GM12878 (cell line): ENCODE results near the gene TXNDC12. TPM values are rescaled to one million over a fixed set of nuclear protein-coding genes. Genes with fewer than 3 reads are reported as not detected.

Experiments used
- ASH2L ChIP-seq: fragments of 300-600, 200-600 bp; sonication (generic); IDR thresholded peaks from 2 replicates; pipeline ENCODE4 v1.6.1; 2017; ENCODE audit warnings: low read depth, mild to moderate bottlenecking, borderline replicate concordance
- ATF7 ChIP-seq: fragments of 450-650 bp; IDR thresholded peaks from 2 replicates; pipeline ENCODE4 v1.6.1; 2016; ENCODE audit warnings: low read depth, mild to moderate bottlenecking
- BHLHE40 ChIP-seq, 2 experiments: fragments of 450-650 bp in 1 of 2; IDR thresholded peaks; 2 replicates each; pipeline ENCODE4 v1.6.1; 2011 to 2017; ENCODE audit warnings: low read depth in 2 of 2, borderline replicate concordance in 1 of 2, improper control_type of control experiment in 1 of 2, low read length in 1 of 2, mild to moderate bottlenecking in 1 of 2
- CHD1 ChIP-seq: IDR thresholded peaks from 2 replicates; pipeline ENCODE4 v1.6.1; 2012; ENCODE audit warnings: low read depth, low read length, improper control_type of control experiment
- DPF2 ChIP-seq: fragments of 450-650 bp; IDR thresholded peaks from 2 replicates; pipeline ENCODE4 v1.6.1; 2017; ENCODE audit warnings: mild to moderate bottlenecking
- IKZF2 ChIP-seq, 2 experiments: fragments of 450-650 bp; IDR thresholded peaks; 2 replicates each; pipeline ENCODE4 v1.6.1; 2017; ENCODE audit warnings: mild to moderate bottlenecking in 2 of 2, moderate library complexity in 2 of 2
- MTA2 ChIP-seq: fragments of 450-650 bp; IDR thresholded peaks from 2 replicates; pipeline ENCODE4 v1.6.1; 2016; ENCODE audit warnings: low read depth, mild to moderate bottlenecking, moderate library complexity
- PAX5 ChIP-seq: IDR thresholded peaks from 2 replicates; pipeline ENCODE4 v1.6.1; 2011; ENCODE audit warnings: low read depth, low read length, borderline replicate concordance
- polyA plus RNA-seq, 11 experiments: library from polyadenylated mRNA; depleted of rRNA in 4 of 11; unstranded in 6 of 11; stranded (reverse) in 5 of 11; fragments of >200 nt; fragmentation: Nextera tagmentation in 4 of 11; fragmentation: Illumina TruSeq in 1 of 11; extraction: Ambion mirVana in 4 of 11; extraction: Trizol in 1 of 11; gene quantifications; 1 replicate in 1 of 11; 2 replicates in 10 of 11; pipeline versions ENCODE4 v1.2.1 to v1.2.3, GENCODE V29; 2011 to 2016; ENCODE audit warnings: inconsistent platforms in 2 of 11, missing spikeins in 2 of 11, low read depth in 1 of 11
- small RNA-seq: library from RNA; depleted of rRNA; stranded (forward); fragments of <200 nt; gene quantifications from one replicate; pipeline ENCODE3, GENCODE V24; 2014
- total RNA-seq, 4 experiments: library from RNA; depleted of rRNA in 3 of 4; stranded (reverse); fragments of >200 nt in 3 of 4; fragmentation: Illumina TruSeq in 1 of 4; extraction: Trizol in 1 of 4; gene quantifications; 2 replicates each; pipeline versions ENCODE4 v1.2.1 to v1.2.3, GENCODE V29; 2013 to 2021
- TF ChIP-seq, protein P1 (sequence below): fragments of 450-650 bp; IDR thresholded peaks from 2 replicates; pipeline ENCODE4 v1.6.1; 2017; ENCODE audit warnings: low read depth, mild to moderate bottlenecking, moderate library complexity
- TF ChIP-seq, protein P2 (sequence below): fragments of 450-650 bp; IDR thresholded peaks from 2 replicates; pipeline ENCODE4 v1.6.1; 2016; ENCODE audit warnings: mild to moderate bottlenecking
- TF ChIP-seq, protein P3 (sequence below): fragments of 450-650 bp; IDR thresholded peaks from 2 replicates; pipeline ENCODE4 v1.6.1; 2016; ENCODE audit warnings: mild to moderate bottlenecking

TXNDC12 gene
- total and polyA plus RNA-seq, 10 of the 15 experiments (the other 5 are each of a cell fraction or from before 2014, with no cell fraction given) = 6.7 to 41.7 (median 17.7) TPM

DNA sequence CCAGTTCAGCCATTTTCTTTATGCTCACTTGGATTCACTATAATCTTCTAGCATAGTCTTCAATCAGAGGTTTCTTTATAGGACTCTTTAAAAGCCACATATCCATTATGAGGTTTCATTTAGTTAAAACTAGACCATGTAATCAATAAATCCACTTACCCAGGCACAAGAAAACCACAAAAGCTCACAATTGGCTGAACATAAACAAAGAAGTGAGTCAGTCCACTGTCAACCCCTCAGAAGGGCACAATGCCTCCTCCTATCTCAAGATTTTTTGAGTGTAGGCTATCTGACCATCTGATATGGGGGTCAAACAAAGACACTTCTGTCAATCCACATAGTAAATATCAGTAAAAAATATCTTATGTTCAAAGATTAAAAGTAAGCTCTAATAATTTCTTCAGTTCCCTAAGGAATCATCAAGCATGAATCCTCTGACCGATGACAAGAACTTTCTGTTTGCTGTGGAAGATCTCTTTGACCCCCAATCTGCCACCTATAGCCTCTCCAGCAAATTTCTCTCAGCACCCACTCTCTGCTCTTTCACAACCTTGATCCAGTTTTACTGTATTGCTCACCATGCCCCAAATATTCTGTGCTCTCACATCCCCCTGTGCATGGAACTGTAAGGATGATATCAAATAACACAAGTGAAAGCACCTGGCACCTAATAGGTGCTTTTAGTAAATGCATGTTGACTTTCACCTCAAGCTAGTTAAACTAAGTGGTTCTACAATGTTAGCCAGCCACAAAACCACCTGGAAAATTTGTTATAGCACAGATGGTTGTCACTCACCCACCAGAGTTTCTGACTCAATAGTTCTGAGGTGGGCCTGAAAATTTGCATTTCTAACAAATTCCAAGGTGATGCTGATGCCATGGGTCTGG is 81.2 kb downstream of the TXNDC12 start (continued):
- TF ChIP-seq IKZF2 (IDR thresholded peaks at IDR 0.05) (peak; percentile 36 to 65; a peak in 2 of 4 replicates), BHLHE40 (IDR thresholded peaks at IDR 0.05; ENCODE audit: borderline replicate concordance in 1 of 2, low read depth in 2 of 2, low read length in 1 of 2) (0 out of 4 replicates have a peak, but pooled peaks of 1 of the 2 experiments have one; percentile 20), PAX5 (peak; percentile 39; the same call in 1 of the 2 replicates), ASH2L (no peak), CHD1 (no peak), MTA2 (peak; percentile 63), DPF2 (peak; percentile 46), ATF7 (peak; percentile 30; the same call in 1 of the 2 replicates)
- TF ChIP-seq, protein P1, sequence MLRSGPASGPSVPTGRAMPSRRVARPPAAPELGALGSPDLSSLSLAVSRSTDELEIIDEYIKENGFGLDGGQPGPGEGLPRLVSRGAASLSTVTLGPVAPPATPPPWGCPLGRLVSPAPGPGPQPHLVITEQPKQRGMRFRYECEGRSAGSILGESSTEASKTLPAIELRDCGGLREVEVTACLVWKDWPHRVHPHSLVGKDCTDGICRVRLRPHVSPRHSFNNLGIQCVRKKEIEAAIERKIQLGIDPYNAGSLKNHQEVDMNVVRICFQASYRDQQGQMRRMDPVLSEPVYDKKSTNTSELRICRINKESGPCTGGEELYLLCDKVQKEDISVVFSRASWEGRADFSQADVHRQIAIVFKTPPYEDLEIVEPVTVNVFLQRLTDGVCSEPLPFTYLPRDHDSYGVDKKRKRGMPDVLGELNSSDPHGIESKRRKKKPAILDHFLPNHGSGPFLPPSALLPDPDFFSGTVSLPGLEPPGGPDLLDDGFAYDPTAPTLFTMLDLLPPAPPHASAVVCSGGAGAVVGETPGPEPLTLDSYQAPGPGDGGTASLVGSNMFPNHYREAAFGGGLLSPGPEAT = peak; percentile 29; the same call in 1 of the 2 replicates
- TF ChIP-seq, protein P2, sequence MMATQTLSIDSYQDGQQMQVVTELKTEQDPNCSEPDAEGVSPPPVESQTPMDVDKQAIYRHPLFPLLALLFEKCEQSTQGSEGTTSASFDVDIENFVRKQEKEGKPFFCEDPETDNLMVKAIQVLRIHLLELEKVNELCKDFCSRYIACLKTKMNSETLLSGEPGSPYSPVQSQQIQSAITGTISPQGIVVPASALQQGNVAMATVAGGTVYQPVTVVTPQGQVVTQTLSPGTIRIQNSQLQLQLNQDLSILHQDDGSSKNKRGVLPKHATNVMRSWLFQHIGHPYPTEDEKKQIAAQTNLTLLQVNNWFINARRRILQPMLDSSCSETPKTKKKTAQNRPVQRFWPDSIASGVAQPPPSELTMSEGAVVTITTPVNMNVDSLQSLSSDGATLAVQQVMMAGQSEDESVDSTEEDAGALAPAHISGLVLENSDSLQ = peak; percentile 53
- TF ChIP-seq, protein P3, sequence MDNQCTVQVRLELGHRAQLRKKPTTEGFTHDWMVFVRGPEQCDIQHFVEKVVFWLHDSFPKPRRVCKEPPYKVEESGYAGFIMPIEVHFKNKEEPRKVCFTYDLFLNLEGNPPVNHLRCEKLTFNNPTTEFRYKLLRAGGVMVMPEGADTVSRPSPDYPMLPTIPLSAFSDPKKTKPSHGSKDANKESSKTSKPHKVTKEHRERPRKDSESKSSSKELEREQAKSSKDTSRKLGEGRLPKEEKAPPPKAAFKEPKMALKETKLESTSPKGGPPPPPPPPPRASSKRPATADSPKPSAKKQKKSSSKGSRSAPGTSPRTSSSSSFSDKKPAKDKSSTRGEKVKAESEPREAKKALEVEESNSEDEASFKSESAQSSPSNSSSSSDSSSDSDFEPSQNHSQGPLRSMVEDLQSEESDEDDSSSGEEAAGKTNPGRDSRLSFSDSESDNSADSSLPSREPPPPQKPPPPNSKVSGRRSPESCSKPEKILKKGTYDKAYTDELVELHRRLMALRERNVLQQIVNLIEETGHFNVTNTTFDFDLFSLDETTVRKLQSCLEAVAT = no peak

Small RNAs within 50 kb of the gene (small RNA-seq; reads per million reads assigned to genes)
- not detected for gene RN7SL290P
- gene RNA5SP48 = 0.82 reads per million, percentile 25 among the genes with 10 or more reads in this experiment

Other genes with a start within 250 kb of the TXNDC12 start
- gene NRDC, start 176.5 kb downstream of the TXNDC12 start, total RNA-seq (2014; rRNA removed) = 50.9 and 55.6 TPM in 2 replicates
- 65.5 and 67.8 TPM in 2 replicates for gene NRDC, start 176.5 kb downstream of the TXNDC12 start, total RNA-seq (2014; rRNA removed; fragmentation: Illumina TruSeq; extraction: Trizol)
- 101 and 106 TPM in 2 replicates for gene NRDC, start 176.5 kb downstream of the TXNDC12 start, total RNA-seq (2021)
- gene NRDC, start 176.5 kb downstream of the TXNDC12 start, polyA plus RNA-seq (2011; rRNA removed) = 134 and 171 TPM in 2 replicates
- gene NRDC, start 176.5 kb downstream of the TXNDC12 start, polyA plus RNA-seq (2014; fragmentation: Illumina TruSeq; extraction: Trizol) = 116 and 148 TPM in 2 replicates
- gene NRDC, start 176.5 kb downstream of the TXNDC12 start, polyA plus RNA-seq (2014; fragmentation: Nextera tagmentation; extraction: Ambion mirVana) = 10 to 100 TPM; 50.1 to 59.3 TPM
- 75.6 and 80.3 TPM in 2 replicates for gene NRDC, start 176.5 kb downstream of the TXNDC12 start, polyA plus RNA-seq (2014; rRNA removed)
- 100 to 1,000 TPM; 121 to 123 TPM for gene NRDC, start 176.5 kb downstream of the TXNDC12 start, polyA plus RNA-seq (2016; fragmentation: Nextera tagmentation; extraction: Ambion mirVana)
- 0.22 and 0.28 TPM in 2 replicates for gene RAB3B, start 64.5 kb downstream of the TXNDC12 start, total RNA-seq (2014; rRNA removed)
- 0.28 and 0.31 TPM in 2 replicates for gene RAB3B, start 64.5 kb downstream of the TXNDC12 start, total RNA-seq (2014; rRNA removed; fragmentation: Illumina TruSeq; extraction: Trizol)
- gene RAB3B, start 64.5 kb downstream of the TXNDC12 start, total RNA-seq (2021) = 0.21 and 0.28 TPM in 2 replicates
- gene RAB3B, start 64.5 kb downstream of the TXNDC12 start, polyA plus RNA-seq (2011; rRNA removed) = 0.26 and 0.29 TPM in 2 replicates
- 0.32 and 0.35 TPM in 2 replicates for gene RAB3B, start 64.5 kb downstream of the TXNDC12 start, polyA plus RNA-seq (2014; fragmentation: Illumina TruSeq; extraction: Trizol)
- under 1 TPM; 0.05 to 0.11 TPM for gene RAB3B, start 64.5 kb downstream of the TXNDC12 start, polyA plus RNA-seq (2014; fragmentation: Nextera tagmentation; extraction: Ambion mirVana)
- 0.20 and 0.24 TPM in 2 replicates for gene RAB3B, start 64.5 kb downstream of the TXNDC12 start, polyA plus RNA-seq (2014; rRNA removed)
- gene RAB3B, start 64.5 kb downstream of the TXNDC12 start, polyA plus RNA-seq (2016; fragmentation: Nextera tagmentation; extraction: Ambion mirVana) = under 1 TPM; 0.09 to 0.13 TPM
- 14.8 and 17.2 TPM in 2 replicates for gene KTI12, start 21.4 kb downstream of the TXNDC12 start, total RNA-seq (2014; rRNA removed)
- 7.3 and 7.8 TPM in 2 replicates for gene KTI12, start 21.4 kb downstream of the TXNDC12 start, total RNA-seq (2014; rRNA removed; fragmentation: Illumina TruSeq; extraction: Trizol)
- 18.5 and 20.4 TPM in 2 replicates for gene KTI12, start 21.4 kb downstream of the TXNDC12 start, total RNA-seq (2021)
- 15.4 and 18.0 TPM in 2 replicates for gene KTI12, start 21.4 kb downstream of the TXNDC12 start, polyA plus RNA-seq (2011; rRNA removed)
- gene KTI12, start 21.4 kb downstream of the TXNDC12 start, polyA plus RNA-seq (2014; fragmentation: Illumina TruSeq; extraction: Trizol) = 6.3 and 9.3 TPM in 2 replicates
- 1 to 10 TPM; 2.7 to 6.7 TPM for gene KTI12, start 21.4 kb downstream of the TXNDC12 start, polyA plus RNA-seq (2014; fragmentation: Nextera tagmentation; extraction: Ambion mirVana)
- 22.1 and 22.9 TPM in 2 replicates for gene KTI12, start 21.4 kb downstream of the TXNDC12 start, polyA plus RNA-seq (2014; rRNA removed)
- 10 to 100 TPM; 25.7 to 32.4 TPM for gene KTI12, start 21.4 kb downstream of the TXNDC12 start, polyA plus RNA-seq (2016; fragmentation: Nextera tagmentation; extraction: Ambion mirVana)
- 25.0 and 37.9 TPM in 2 replicates for gene BTF3L4, start 1.1 kb upstream of the TXNDC12 start, total RNA-seq (2014; rRNA removed)
- 55.3 and 58.2 TPM in 2 replicates for gene BTF3L4, start 1.1 kb upstream of the TXNDC12 start, total RNA-seq (2014; rRNA removed; fragmentation: Illumina TruSeq; extraction: Trizol)
- gene BTF3L4, start 1.1 kb upstream of the TXNDC12 start, total RNA-seq (2021) = 36.3 and 36.6 TPM in 2 replicates
- 73.6 and 119 TPM in 2 replicates for gene BTF3L4, start 1.1 kb upstream of the TXNDC12 start, polyA plus RNA-seq (2011; rRNA removed)
- 76.3 and 91.5 TPM in 2 replicates for gene BTF3L4, start 1.1 kb upstream of the TXNDC12 start, polyA plus RNA-seq (2014; fragmentation: Illumina TruSeq; extraction: Trizol)
- gene BTF3L4, start 1.1 kb upstream of the TXNDC12 start, polyA plus RNA-seq (2014; fragmentation: Nextera tagmentation; extraction: Ambion mirVana) = 10 to 100 TPM; 61.1 to 72.7 TPM
- 39.9 and 48.8 TPM in 2 replicates for gene BTF3L4, start 1.1 kb upstream of the TXNDC12 start, polyA plus RNA-seq (2014; rRNA removed)
- 10 to 100 TPM; 72.4 to 76.9 TPM for gene BTF3L4, start 1.1 kb upstream of the TXNDC12 start, polyA plus RNA-seq (2016; fragmentation: Nextera tagmentation; extraction: Ambion mirVana)
- gene ZFYVE9, start 86.9 kb upstream of the TXNDC12 start, total RNA-seq (2014; rRNA removed) = 5.1 and 5.3 TPM in 2 replicates
- gene ZFYVE9, start 86.9 kb upstream of the TXNDC12 start, total RNA-seq (2014; rRNA removed; fragmentation: Illumina TruSeq; extraction: Trizol) = 6.8 and 6.9 TPM in 2 replicates
- gene ZFYVE9, start 86.9 kb upstream of the TXNDC12 start, total RNA-seq (2021) = 4.5 and 5.1 TPM in 2 replicates
- 0.41 and 0.42 TPM in 2 replicates for gene ZFYVE9, start 86.9 kb upstream of the TXNDC12 start, polyA plus RNA-seq (2011; rRNA removed)
- 4.7 and 6.5 TPM in 2 replicates for gene ZFYVE9, start 86.9 kb upstream of the TXNDC12 start, polyA plus RNA-seq (2014; fragmentation: Illumina TruSeq; extraction: Trizol)
- gene ZFYVE9, start 86.9 kb upstream of the TXNDC12 start, polyA plus RNA-seq (2014; fragmentation: Nextera tagmentation; extraction: Ambion mirVana) = under 1 TPM; 0.26 to 0.47 TPM
- gene ZFYVE9, start 86.9 kb upstream of the TXNDC12 start, polyA plus RNA-seq (2014; rRNA removed) = 2.5 and 2.6 TPM in 2 replicates
- gene ZFYVE9, start 86.9 kb upstream of the TXNDC12 start, polyA plus RNA-seq (2016; fragmentation: Nextera tagmentation; extraction: Ambion mirVana) = 1 to 10 TPM; 1.2 to 1.9 TPM